CD14-positive monocyte (primary cell): ENCODE data around the gene TBC1D5. TPM values are rescaled to one million over a fixed set of nuclear protein-coding genes. Genes with fewer than 3 reads are reported as not detected.

Experiments
- DNase-seq, 3 donors: peaks; one replicate each; pipeline ENCODE4 v3.0.0-alpha.2; 2011 to 2022
- H2AFZ ChIP-seq: 2 replicates; pipeline ENCODE4 v1.6.0; 2012; ENCODE audit warnings: mild to moderate bottlenecking, low read depth, low read length, inconsistent platforms; ENCODE audit not compliant: insufficient read depth, poor library complexity, severe bottlenecking
- H3K27ac ChIP-seq, 2 donors: 1 replicate in 1 of 2; 2 replicates in 1 of 2; pipeline ENCODE4 v1.5.1; 2012 to 2013; ENCODE audit warnings: low read length in 2 of 2, control low read depth in 1 of 2, inconsistent platforms in 1 of 2, low read depth in 1 of 2, mild to moderate bottlenecking in 1 of 2
- H3K27me3 ChIP-seq, 2 donors: one replicate each; pipeline versions ENCODE4 v1.6.0 to v1.6.1; 2011 to 2013; ENCODE audit warnings: low read length in 2 of 2; ENCODE audit not compliant: control insufficient read depth in 2 of 2, insufficient read depth in 2 of 2
- H3K36me3 ChIP-seq, 2 donors: replicated peaks in 1 of 2; 1 replicate in 1 of 2; 2 replicates in 1 of 2; pipeline versions ENCODE4 v1.5.1 to v1.6.1; 2012 to 2013; ENCODE audit warnings: low read length in 2 of 2, control low read depth in 1 of 2, inconsistent platforms in 1 of 2, mild to moderate bottlenecking in 1 of 2; ENCODE audit not compliant: insufficient read depth in 2 of 2, control insufficient read depth in 1 of 2
- H3K4me1 ChIP-seq, 2 donors: 1 replicate in 1 of 2; 2 replicates in 1 of 2; pipeline versions ENCODE4 v1.5.1 to v1.6.1; 2012 to 2013; ENCODE audit warnings: low read length in 2 of 2, control low read depth in 1 of 2, inconsistent platforms in 1 of 2, mild to moderate bottlenecking in 1 of 2, moderate library complexity in 1 of 2; ENCODE audit not compliant: insufficient read depth in 2 of 2, control insufficient read depth in 1 of 2
- H3K4me2 ChIP-seq: replicated peaks from 2 replicates; pipeline ENCODE3; 2012; ENCODE audit warnings: low read length, moderate library complexity, mild to moderate bottlenecking; ENCODE audit not compliant: poor library complexity, severe bottlenecking; ENCODE audit errors: extremely low read depth
- H3K4me3 ChIP-seq, 3 experiments: fragments of 200-600 bp in 1 of 3; sonication (generic) in 1 of 3; replicated peaks in 1 of 3; 1 replicate in 2 of 3; 2 replicates in 1 of 3; pipeline ENCODE4 v1.5.1; 2011 to 2013; ENCODE audit warnings: low read length in 3 of 3, mild to moderate bottlenecking in 3 of 3, control low read depth in 2 of 3, low read depth in 2 of 3, inconsistent platforms in 1 of 3, moderate library complexity in 1 of 3
- H3K79me2 ChIP-seq: 2 replicates; pipeline ENCODE4 v1.6.0; 2012; ENCODE audit warnings: mild to moderate bottlenecking, control low read depth, inconsistent platforms, low read length, moderate library complexity; ENCODE audit not compliant: insufficient read depth
- H3K9ac ChIP-seq: 2 replicates; pipeline ENCODE4 v1.6.0; 2017; ENCODE audit warnings: low read length, mild to moderate bottlenecking; ENCODE audit not compliant: insufficient read depth, poor library complexity, severe bottlenecking
- H3K9me3 ChIP-seq, 2 donors: replicated peaks in 1 of 2; 1 replicate in 1 of 2; 2 replicates in 1 of 2; pipeline versions ENCODE4 v1.5.1 to v1.6.1; 2012 to 2013; ENCODE audit warnings: low read length in 2 of 2, control low read depth in 1 of 2; ENCODE audit not compliant: control insufficient read depth in 1 of 2, insufficient read depth in 1 of 2
- H4K20me1 ChIP-seq: 2 replicates; pipeline ENCODE4 v1.6.0; 2012; ENCODE audit warnings: mild to moderate bottlenecking, low read length, control low read depth, moderate library complexity; ENCODE audit not compliant: insufficient read depth
- H3K27ac Mint-ChIP-seq, 7 donors: one replicate each; pipeline ENCODE4 v1.8.0; 2020; ENCODE audit warnings: mild to moderate bottlenecking in 7 of 7, mixed read lengths in 7 of 7, moderate library complexity in 6 of 7, inconsistent platforms in 2 of 7
- H3K27me3 Mint-ChIP-seq, 3 donors: one replicate each; pipeline ENCODE4 v1.8.0; 2021 to 2022; ENCODE audit warnings: low read depth in 3 of 3, mild to moderate bottlenecking in 3 of 3, mixed read lengths in 3 of 3, moderate library complexity in 3 of 3, inconsistent platforms in 1 of 3
- H3K36me3 Mint-ChIP-seq, 2 donors: one replicate each; pipeline ENCODE4 v1.8.0; 2020; ENCODE audit warnings: mixed read lengths in 2 of 2, inconsistent platforms in 1 of 2, mild to moderate bottlenecking in 1 of 2
- H3K4me1 Mint-ChIP-seq: one replicate; pipeline ENCODE4 v1.8.0; 2020; ENCODE audit warnings: mild to moderate bottlenecking, mixed read lengths
- H3K4me3 Mint-ChIP-seq, 2 donors: one replicate each; pipeline ENCODE4 v1.8.0; 2020; ENCODE audit warnings: mild to moderate bottlenecking in 2 of 2, mixed read lengths in 2 of 2, moderate library complexity in 1 of 2
- H3K9me3 Mint-ChIP-seq, 7 donors: one replicate each; pipeline ENCODE4 v1.8.0; 2020 to 2022; ENCODE audit warnings: mixed read lengths in 7 of 7, mild to moderate bottlenecking in 6 of 7, moderate library complexity in 6 of 7, inconsistent platforms in 2 of 7
- CTCF ChIP-seq: fragments of 200-600 bp; IDR thresholded peaks from one replicate; pipeline ENCODE4 v1.8.0; 2022; ENCODE audit warnings: antibody characterized with exemption, mild to moderate bottlenecking
- WGBS: methylation state at CpG from one replicate; pipeline ENCODE4 v1.1.5; 2013; ENCODE audit warnings: missing lambda C conversion rate; ENCODE audit not compliant: insufficient coverage; 5-methylcytosine and 5-hydroxymethylcytosine counted together
- intact Hi-C, 2 donors: fragments of 100-400 bp; cut with micrococcal nuclease; formaldehyde crosslinking; loops; one replicate each; pipeline versions ENCODE4 v1.15.0 to v1.15.1; 2023
- polyA plus RNA-seq, 3 donors: library from polyadenylated mRNA; depleted of rRNA in 1 of 3; unstranded in 2 of 3; stranded (reverse) in 1 of 3; fragments of 300-500 nt in 2 of 3; fragments of >200 nt in 1 of 3; fragmentation: Illumina TruSeq in 2 of 3; gene quantifications; 1 replicate in 2 of 3; 2 replicates in 1 of 3; pipeline ENCODE4 v1.2.3, GENCODE V29; 2012 to 2021

The TBC1D5 gene
- polyA plus RNA-seq, 3 donors, result 17.6 to 35.3 (median 21.0) TPM

DNA sequence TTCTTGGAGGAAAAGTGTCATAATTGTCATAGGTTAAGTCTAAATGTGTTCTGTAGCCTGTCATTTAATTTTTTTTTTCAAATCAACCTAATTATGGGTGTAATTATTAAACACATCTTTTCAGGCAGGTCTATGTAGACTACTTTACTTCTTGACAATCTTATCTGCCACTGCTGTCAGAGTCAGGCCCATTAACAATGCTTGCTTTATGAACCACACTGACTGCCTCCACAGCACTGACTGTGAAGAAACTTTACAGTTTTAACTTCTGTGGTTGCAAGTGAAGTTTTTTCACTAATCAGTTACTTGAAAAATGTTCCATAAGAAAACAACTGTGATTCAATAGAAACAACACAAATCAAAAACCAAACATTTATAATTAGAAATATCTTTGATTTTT lies 449.9 kb downstream of the TBC1D5 start:
- intact Hi-C loops, result no loop called here

DNA sequence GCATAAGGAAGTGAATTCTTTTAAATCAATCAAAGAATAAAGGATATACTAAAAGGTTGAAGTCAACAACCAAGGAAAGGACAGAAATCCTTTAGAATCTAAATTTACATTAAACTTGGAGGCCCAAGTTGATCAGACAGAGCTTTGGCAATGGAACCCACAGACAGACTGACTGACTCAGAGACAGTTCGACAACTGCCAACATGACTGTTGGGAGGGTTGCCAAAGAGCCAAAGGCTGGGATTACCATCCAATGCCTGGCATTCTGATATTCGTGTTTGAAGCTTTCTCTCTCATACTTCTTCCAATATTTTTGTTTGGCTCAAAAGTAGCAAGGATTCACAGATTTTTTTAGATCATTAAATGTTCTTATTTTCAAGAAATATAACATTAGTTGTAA lies 451.5 kb downstream of the TBC1D5 start:
- no peak for DNase-seq
- H3K27me3 ChIP-seq, result no peaks in the 10 kb centered on the region
- H4K20me1 ChIP-seq, result no peaks in the 10 kb centered on the region
- H3K4me1 ChIP-seq, result no peaks in the 10 kb centered on the region
- TF ChIP-seq CTCF, result no peak
- Mint-ChIP-seq H3K9me3 (no peaks in the 10 kb centered on the region), H3K4me1 (no peaks in the 10 kb centered on the region), H3K4me3 (no peak overlapping the region), H3K27me3 (peaks cover 0 to 1% (median 0%) of the 10 kb centered on the region in 3 donors), H3K27ac (no peak overlapping the region), H3K36me3 (peaks cover 29 to 33% of the 10 kb centered on the region in 2 donors)
- H3K79me2 ChIP-seq, result no peaks in the 10 kb centered on the region
- H3K9me3 ChIP-seq, result no peaks in the 10 kb centered on the region
- 100% methylated on average over 1 of the region's 2 CpGs for WGBS
- H3K36me3 ChIP-seq, result peaks cover 22 to 42% of the 10 kb centered on the region in 2 donors
- intact Hi-C loops, result no loop called here
- H3K4me3 ChIP-seq, result no peak overlapping the region
- no peak overlapping the region for H3K4me2 ChIP-seq
- H2AFZ ChIP-seq, result no peak overlapping the region
- no peak overlapping the region for H3K9ac ChIP-seq
- no peak overlapping the region for H3K27ac ChIP-seq

More for the DNA sequence above, 449.9 kb downstream of the TBC1D5 start:
- Histone ChIP-seq H3K36me3 (peaks cover 22 to 50% of the 10 kb centered on the region in 2 donors), H4K20me1 (no peaks in the 10 kb centered on the region), H3K79me2 (no peaks in the 10 kb centered on the region), H3K27me3 (no peaks in the 10 kb centered on the region), H3K4me3 (no peak overlapping the region), H3K4me2 (no peak overlapping the region), H3K9me3 (no peaks in the 10 kb centered on the region), H2AFZ (no peak overlapping the region), H3K9ac (no peak overlapping the region), H3K4me1 (no peaks in the 10 kb centered on the region), H3K27ac (no peak overlapping the region)
- Mint-ChIP-seq H3K36me3 (peaks cover 29 to 32% of the 10 kb centered on the region in 2 donors), H3K27me3 (no peaks in the 10 kb centered on the region), H3K4me3 (no peak overlapping the region), H3K9me3 (no peaks in the 10 kb centered on the region), H3K4me1 (no peaks in the 10 kb centered on the region), H3K27ac (no peak overlapping the region)
- no peak for DNase-seq
- no peak for TF ChIP-seq CTCF
